Thyroid gland (tissue), 4 donors: ENCODE results near the gene DALRD3.

ENCODE experiments used
- CTCF ChIP-seq, 6 experiments: fragments of 200-600 bp in 3 of 6; fragments of 450-650 bp in 3 of 6; sonication (generic) in 3 of 6; IDR thresholded peaks; one replicate each; pipeline ENCODE4 v1.5.1; 2016 to 2019; ENCODE audit warnings: antibody characterized with exemption in 6 of 6, mild to moderate bottlenecking in 2 of 6, inconsistent platforms in 1 of 6, moderate library complexity in 1 of 6
- POLR2A ChIP-seq, 2 donors: fragments of 450-650 bp; IDR thresholded peaks; one replicate each; pipeline ENCODE4 v1.6.1; 2017; ENCODE audit warnings: antibody characterized with exemption in 2 of 2, mild to moderate bottlenecking in 2 of 2, moderate library complexity in 1 of 2

GRCh38 chr3:49024449-49024848 lies 6.1 kb upstream of the DALRD3 start:
- TF ChIP-seq CTCF (IDR thresholded peaks at IDR 0.05) (no peak), POLR2A (IDR thresholded peaks at IDR 0.05) (no peak)
